ENCODE measurements around the gene UBE2G1.
"Not testable (repeated sequence)": the region's sequence is repeated elsewhere in the genome, so short reads cannot be mapped to it uniquely, and the experiment has no call there.

Gene UBE2G1

DNA sequence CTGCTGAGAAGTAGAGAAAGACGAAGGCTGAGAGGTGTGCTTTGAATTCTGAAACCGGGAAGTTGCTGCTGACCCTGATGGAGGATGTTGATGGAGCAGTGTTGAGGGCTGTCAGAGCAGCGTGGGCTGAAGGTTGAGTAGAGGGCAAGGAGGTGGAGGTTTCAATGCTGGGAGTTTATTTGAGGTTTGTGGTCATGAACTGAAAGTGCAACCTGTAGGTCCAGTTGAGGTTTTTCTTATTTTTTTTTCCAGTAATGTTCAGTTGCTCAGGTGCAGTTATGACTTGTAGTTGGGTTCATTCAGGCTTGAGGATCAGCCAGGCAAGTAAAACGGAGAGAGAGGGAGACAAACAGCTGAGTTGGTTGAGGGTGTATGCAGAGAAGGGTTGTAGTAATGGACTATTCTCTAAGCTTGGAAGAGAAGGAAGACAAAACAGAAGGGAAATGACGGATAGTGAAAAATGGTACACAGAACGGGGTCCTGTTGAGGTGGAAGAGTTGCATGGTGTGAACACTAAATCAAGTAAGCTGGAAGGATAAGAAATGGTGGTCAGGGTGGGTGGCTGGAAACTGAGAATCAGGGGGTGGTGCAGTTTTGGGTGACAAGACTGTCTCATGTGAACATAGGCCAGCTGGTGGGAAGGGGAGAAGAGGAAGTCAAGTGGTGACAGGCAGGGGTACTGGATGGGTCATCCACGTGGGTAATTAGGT lies 8.7 kb upstream of the UBE2G1 start:
- no peak for DNase-seq

DNA sequence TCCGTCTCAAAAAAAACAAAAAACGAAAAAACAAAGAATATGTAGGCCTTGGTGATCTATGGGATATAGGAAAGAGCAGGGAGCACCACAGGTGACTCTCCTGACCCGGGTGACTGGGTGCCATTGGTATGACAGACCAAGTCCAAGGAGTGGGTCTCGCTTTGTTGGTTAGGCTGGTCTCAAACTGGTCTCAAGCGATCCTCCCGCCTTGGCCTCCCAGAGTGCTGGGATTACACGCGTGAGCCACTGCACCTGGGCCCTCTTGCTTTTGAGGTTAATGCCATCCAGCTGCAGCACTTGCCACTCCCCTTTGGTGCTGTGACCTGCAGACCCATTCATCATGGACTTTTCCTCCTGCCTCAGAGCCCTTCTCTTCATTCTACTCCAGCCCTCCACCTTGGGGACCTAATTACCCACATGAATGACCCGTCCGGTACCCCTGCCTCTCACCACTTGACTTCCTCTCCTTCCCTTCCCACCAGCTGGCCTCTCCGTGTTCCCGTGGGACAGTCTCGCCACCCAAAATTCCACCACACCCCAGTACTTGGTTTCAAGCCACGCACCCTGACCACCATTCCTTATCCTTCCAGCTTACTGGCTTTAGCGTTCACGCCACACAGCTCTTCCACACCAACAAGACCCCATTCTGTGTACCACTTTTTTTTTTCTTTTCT lies 3.2 kb upstream of the UBE2G1 start:
- no peak for DNase-seq

DNA sequence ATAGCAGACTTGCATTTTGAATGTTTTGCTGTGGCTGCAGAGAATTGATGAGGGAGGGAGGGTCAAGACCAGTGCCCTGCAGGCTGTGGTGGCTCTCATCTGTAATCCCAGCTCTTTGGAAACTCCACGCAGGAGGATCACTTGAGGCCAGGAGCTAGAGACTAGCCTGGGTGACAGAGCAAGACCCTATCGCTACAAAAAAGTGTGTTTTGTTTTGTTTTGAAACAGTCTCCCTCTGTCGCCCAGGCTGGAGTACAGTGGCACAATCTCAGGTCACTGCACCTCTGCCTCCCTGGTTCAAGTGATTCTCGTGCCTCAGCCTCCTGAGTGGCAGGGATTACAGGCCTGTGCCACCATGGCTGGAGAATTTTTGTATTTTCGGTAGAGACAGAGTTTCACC lies 1.9 kb upstream of the UBE2G1 start:
- no peak for DNase-seq

DNA sequence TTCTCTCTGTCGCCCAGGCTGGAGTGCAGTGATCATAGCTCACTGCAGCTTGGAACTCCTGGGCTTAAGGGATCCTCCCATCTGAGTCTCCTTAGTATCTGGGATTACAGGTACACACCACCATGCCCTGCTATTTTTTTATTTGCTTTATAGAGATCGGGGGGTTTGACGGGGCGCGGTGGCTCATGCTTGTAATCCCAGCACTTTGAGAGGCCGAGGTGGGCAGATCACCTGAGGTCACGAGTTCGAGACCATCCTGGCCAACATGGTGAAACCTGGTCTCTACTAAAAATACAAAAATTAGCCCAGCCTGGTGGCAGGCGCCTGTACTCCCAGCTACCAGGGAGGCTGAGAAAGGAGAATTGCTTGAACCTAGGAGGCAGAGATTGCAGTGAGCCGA lies 702 bp upstream of the UBE2G1 start:
- not testable (repeated sequence) for DNase-seq

DNA sequence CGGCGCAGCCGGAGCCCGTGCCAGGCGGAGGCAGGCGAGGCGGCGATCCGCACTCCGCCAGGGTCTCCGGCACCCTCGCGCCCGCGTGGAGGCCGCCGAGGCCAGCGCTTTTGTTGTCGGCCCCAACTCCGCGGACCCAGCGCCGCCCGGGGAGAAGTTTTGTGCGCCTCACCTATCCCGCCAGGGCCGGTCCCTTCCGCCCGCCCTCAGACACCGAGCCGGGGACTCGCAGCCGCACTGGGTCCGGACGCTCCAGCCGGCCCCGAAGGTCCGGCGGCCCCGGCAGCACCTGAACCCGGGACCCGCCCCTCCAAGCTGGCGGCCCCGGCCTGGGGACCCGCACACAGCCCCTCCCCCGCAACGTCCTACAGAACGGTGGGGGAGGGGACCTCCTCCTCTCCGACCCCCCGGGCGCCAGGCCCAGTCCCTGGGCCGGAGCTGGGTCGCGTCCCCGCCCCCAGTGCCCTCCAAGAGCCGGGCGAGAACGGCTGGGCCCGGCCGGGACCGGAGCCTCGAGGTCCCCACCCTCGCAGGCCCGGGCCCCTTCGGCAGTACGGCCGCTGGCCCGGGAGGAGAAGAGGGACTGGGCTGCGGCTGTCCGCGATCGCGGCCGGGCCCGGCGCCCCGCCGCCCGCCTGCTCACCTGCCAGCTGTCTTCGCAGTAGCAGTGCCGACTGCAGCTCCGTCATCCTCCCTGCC lies 698 bp downstream of the UBE2G1 start:
- DNase-seq = no peak

DNA sequence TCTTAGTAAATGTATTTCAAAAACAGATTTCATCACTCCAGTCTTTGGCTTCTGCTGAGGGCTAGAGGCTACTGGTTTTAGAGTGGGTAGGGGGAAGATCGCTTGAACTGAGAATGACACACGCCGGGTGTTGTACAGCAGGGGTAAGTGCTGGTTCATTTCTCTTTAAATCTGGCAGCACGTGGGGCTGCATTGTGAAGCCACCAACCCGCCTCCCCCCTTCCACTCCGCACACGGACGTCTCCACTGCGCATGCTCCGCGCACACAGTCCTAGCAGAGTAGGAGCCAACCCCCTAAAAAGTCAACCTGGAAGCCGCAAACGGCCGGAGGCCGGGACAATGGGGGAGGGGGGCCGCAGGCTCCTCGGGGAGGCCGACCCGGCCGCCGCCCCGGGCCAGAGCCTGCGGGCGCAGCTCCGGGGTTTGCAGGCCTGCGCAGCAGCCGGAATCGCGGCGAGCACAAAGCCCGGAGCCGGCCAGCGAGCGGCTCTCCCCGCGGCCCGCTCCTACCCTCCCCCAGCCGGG lies 1.3 kb downstream of the UBE2G1 start:
- peak; percentile 87 for DNase-seq

DNA sequence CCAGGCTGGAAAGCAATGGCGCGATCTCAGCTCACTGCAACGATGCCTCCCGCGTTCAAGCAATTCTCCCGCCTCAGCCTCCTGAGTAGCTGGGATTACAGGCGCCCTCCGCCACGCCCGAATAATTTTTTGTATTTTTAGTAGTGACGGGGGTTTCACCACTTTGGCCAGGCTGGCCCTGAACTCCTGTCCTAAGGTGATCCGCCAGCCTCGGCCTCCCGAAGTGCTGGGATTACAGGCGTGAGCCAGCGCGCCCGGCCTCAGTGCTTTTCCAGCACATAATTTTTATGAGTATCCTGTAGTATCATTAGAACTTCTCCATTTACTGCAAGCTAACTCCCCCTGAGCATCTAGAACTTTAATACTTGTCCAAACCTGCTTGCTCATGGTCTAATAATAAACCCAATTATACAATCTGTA lies 1.8 kb downstream of the UBE2G1 start:
- DNase-seq = no peak

DNA sequence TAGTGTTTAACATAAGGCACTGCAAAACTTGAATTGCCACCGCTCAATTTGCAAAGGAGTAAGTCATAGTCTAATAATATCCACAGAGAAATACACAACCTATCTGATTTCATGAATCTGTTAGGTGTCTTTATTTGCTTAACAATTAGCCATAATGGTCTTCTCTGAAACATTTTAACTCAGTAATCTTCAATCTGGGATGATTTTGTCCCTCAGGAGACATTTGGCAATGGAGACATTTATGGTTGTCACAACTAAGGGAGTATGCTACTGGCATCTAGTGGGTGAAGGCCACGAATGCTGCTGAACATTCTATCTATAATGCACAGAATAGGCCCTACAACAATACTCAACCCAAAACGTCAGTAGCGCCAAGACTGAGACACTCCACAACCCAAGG lies 4.3 kb downstream of the UBE2G1 start:
- DNase-seq = no peak

DNA sequence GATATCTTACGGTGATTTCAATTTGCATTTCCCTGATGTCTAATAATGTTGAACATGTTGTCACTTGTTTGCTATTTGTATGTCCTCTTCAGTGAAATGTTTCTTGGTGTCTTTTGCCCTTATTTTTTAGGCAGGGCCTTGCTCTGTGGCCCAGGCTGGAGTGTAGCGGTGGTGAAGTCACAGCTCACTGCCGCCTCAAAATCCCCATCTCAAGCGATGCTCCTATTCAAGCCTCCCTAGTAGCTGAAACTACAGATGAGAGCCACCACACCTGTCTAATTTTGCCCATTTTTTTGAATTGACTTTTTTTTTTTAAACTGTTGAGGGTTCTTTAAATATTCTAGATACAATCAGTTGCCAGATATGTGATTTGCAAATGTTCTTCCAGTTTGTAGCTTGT lies 8.3 kb downstream of the UBE2G1 start:
- no peak for DNase-seq

DNA sequence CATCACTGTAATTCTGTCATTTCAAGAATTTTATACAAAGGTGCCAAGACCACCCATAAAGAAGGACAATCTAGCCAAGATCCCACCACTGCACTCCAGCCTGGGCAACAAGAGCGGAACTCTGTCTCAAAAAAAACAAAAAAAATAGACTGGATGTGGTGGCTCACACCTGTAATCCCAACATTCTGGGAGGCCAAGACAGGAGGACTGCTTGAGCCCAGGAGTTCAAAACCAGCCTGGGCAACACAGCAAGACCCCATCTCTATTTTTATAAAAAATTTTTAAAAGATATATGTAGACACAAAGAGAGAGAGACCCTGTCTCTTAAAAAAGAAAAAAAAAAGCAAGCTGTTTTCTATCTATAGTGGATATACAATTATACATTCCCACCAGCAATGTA lies 8.8 kb downstream of the UBE2G1 start:
- no peak for DNase-seq

DNA sequence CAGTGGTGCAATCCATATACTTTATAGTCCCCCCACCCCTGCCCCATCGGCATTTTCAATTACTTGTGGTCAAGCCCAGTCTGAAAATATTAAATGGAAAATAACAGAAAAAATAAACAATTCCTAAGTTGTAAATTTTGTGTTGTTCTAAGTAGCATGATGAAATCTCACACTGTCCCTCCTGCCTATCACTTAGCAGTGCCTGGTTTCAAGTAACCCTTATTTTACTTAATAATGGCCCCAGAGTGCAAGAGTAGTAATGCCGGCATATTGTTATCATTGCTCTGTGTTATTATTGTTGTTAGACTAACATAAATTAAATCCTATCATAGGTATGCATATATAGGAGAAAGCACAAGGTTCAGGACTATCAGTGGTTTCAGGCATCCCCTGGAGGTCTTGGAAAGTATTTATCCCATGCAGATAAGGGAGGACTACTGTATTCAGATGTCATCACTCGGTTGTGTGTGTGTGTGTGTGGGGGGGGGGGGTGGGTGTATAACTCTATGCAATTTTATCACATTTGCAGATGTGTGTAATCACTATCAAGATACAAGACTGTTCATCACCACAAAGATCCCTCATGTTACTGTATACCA lies 9.3 kb downstream of the UBE2G1 start:
- no peak for DNase-seq

DNA sequence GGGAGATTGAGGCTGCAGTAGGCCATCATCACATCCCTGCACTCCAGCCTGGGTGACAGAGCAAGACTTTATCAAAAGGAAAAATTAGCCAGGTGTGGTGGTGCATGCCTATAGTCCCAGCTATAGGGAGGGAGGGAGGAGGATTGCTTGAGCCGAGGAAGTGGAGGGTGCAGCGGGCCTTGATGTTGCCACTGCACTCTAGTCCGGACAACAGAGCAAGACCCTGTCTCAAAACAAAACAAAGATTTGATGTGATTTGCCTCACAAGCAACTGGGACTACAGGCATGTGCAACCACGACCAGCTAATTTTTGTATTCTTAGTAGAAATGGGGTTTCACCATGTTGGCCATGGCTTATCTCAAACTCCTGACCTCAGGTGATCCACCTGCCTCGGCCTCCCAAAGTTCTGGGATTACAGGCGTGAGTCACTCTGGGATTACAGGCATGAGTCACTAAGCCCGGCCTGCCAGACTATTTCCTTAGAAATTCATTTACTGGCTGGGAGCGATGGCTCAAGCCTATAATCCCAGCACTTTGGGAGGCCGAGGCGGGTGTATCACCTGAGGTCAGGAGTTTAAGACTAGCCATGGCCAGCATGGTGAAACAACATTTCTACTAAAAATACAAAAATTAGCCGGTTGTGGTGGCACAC lies 11.5 kb downstream of the UBE2G1 start:
- no peak for DNase-seq

DNA sequence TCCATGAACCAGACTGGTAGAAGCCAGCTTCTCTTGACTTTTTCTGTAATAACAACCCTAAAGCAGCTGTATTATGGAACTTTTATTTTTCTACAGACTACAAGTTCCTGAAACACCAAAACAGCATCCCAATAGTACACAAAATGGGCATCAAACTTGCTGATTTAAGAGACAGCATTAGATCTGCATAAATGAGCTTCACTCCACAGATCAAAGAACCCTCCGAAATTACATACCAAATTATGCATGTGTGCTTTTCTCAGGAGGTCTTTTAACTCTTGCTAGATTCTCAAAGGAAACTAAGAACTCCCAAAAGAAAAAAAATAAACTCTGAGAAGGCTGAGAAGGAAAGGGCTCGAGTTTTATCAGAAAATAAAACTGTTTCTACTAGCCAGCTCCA lies 12.3 kb downstream of the UBE2G1 start:
- DNase-seq = no peak

DNA sequence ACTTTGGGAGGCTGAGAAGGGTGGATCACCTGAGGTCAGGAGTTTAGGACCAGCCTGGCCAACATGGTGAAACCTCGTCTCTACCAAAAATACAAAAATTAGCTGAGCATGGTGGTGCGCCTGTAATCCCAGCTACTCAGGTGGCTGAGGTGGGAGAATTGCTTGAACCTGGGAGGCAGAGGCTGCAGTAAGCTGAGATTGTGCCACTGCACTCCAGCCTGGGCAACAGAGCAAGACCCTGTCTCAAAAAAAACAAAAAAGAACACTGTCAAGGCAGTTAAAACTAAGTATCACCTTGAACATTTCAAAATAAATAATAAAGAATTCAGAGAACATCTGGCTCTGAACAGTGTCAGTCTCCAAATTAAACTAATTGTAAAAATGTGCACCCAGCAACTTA lies 16.3 kb downstream of the UBE2G1 start:
- not testable (repeated sequence) for DNase-seq

DNA sequence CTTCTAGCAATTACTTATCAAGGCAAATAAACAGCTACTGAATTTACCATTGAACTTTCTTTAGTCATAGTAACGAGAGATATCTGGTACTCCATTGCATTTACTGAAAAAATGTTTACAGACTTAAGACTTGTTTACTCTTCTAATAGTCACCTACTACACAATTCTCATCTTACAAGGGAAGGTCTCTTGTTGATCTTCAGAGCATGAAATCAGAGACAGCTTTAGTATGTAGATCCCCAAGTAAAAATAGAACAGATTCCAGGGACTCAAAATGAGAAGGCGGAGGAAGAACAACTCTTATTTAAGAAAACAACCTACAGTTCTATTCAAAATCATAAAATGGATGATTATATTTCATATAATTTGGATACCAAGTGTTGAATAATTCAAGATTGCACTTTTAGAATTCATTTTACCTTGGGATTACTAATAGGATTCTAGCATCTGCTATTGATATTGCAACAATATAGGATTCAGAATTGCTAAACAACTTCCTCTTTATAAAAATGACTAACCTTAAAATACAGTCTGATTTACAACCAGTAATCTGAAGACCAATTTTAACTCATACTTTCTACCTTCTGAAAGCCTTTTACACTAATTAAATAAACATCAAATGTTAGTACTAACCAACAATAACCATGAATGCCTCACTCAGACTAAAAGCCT lies 20.8 kb downstream of the UBE2G1 start:
- peak; percentile 19 for DNase-seq

DNA sequence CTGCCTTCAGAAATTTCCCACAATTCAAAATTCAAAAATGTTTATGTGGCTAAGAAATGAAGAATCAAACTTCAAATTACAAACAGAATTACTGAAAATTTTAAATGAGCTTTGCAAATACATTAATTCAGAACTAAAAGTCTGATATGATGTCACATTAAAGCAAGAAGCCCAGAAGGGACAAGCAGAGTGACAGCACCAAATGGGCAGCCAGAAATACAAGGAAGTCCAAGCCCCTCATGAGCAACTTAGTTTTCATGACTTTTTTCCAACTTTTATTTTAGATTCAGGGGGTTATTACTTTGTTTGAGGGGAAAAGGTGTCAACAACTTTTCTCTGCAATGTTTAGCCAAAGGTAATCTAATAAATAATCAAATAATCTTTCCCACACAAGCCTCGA lies 21.5 kb downstream of the UBE2G1 start:
- DNase-seq = no peak

DNA sequence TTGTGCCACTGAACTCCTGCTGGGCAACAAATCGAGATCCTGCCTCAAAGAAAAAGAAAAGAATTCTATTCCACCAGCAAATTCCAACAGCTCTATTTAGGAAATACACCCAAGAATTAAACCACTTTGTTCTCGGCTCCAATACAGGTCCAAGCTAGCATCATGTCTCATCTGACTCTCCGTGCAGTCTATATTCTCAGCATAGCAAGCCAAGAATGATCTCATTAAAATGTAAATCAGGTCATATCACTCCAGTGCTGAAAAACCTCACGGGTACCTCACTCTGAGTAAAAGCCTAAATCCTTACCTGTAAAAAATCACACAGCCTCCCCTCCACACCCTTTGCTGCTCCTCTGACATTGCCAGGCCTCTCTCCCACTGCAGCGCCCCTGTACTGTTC lies 23.9 kb downstream of the UBE2G1 start:
- DNase-seq = no peak

DNA sequence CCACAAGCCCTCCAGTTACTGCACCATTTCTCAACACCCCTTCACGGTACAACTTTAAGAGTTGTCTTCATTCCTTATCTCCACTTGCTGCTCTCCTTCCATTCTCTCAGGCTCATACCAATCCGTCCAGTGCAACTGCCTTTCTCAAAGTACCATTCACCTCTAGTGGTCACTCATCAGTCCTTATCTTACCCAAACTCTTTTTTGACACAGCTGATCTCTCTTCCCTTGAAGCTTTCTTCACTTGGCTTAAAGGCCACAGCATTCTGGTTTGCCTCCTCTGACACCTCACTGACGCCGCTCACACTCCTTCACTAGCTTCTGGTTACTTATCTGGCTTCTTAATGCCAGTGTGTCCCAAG lies 24.9 kb downstream of the UBE2G1 start:
- no peak for DNase-seq

DNA sequence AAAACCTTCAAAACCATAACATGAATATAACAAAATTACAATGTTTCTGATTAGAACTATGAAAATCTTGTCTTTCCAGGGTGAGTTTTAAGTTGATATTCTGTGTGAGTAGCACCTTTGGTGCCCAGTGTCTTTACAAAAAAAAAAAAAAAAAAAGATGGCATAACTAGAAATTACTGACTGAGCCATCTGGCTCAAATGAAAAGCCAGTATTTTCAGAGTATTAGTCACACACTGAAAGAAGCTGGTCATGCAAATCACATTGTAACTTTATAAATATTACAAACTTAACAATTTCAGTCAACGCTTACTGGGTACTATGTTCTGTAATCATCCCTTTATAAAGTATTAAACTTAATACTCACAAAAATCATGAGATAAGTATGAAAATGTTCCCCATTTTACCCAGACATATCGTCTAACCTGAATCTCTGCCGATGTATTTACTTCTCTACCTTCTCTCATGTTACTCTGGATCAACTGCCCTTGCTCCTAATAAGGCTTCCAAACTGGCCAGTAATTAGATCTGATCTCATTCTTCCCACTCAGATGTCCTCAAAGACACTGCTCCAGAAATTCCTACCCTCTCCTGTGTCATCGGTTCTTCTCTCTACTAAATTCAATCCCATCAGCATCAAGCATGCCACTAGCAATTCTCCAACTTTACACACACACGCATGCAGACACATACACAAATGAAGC lies 25.4 kb downstream of the UBE2G1 start:
- DNase-seq = peak; percentile 20

DNA sequence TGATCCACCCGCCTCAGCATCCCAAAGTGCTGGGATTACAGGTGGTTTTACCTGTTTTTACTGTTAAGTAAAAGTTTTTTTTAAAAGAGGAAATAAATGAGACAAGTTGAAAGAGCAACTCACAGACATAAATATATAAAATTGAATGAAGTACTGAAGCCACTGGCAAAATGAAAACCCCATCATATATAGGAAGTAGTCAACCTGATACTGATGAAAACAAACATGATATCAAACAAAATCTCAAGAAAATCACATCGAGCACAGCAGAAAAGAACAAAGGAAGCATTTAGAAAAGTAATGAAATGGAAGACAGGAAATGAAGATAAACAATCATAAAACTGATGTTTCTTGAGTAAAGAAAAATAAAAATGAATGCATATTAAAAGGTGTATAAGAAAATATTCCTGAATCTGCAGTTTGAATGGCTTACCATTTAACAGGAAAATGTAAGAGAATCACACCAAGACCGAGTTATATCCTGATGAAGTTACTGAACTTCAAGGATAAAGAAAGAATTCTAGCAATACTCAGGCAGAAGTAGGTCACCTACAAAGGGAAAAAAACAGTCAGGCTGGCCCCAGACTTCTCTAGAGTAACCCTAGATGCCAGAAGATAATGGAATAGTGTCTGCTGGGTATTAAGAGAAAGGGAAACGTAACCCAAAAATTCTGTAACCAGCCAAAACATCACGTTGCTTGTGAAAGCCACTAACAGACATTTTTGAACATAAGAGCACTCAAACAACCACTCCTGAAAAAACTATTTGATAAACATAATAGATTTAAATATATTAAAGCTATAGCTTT lies 31.5 kb downstream of the UBE2G1 start:
- no peak for DNase-seq

DNA sequence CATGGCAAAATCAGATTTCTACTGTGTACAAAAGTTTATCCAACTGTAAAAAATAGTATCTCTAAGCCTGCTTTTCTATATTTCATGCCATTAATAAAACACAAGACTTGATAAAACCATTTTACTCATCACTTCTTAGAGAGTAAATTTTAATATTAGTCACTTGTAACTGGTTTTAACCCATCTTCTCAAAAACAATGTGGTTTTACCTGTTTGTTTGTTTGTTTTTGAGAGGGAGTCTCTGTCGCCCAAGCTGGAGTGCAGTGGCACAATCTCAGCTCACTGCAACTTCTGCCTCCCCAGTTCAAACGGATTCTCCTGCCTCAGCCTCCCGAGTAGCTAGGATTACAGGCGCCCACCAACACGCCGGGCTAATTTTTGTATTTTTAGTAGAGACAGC lies 32.1 kb downstream of the UBE2G1 start:
- DNase-seq = no peak
